ENCODE data around the gene AGMO. TPM values are rescaled to one million over a fixed set of nuclear protein-coding genes. Genes with fewer than 3 reads are reported as not detected.

Gene AGMO
- total RNA-seq, 1 donor from 2014 or later, result 0.34 TPM

- H3K27ac Mint-ChIP-seq (ENCODE audit: unreplicated experiment), result no peak overlapping the region
- H3K27me3 Mint-ChIP-seq (ENCODE audit: low read depth, unreplicated experiment), result no peaks in the 10 kb centered on the region
- TF ChIP-seq EZH2 (IDR thresholded peaks at IDR 0.05; ENCODE audit: insufficient read depth, low read length) (no peak), CTCF (IDR thresholded peaks at IDR 0.05; ENCODE audit: insufficient read depth, low read depth, low read length) (no peak)
- no peaks in the 10 kb centered on the region for H3K9me3 Mint-ChIP-seq (ENCODE audit: unreplicated experiment)
- DNase-seq (ENCODE audit: low read depth) (no peak), FAIRE-seq (no peak)
- H3K79me2 ChIP-seq (ENCODE audit: insufficient read depth, low read length), result no peaks in the 10 kb centered on the region
- no peak overlapping the region for H2AFZ ChIP-seq (ENCODE audit: low read depth, low read length)
- H3K9ac ChIP-seq (ENCODE audit: low read length), result no peak overlapping the region
- H4K20me1 ChIP-seq (ENCODE audit: insufficient read depth, low read length), result no peaks in the 10 kb centered on the region
- H3K36me3 ChIP-seq (ENCODE audit: insufficient read depth, low read length), result no peaks in the 10 kb centered on the region
- H3K4me3 ChIP-seq (ENCODE audit: insufficient read depth, low read depth, low read length), result no peak overlapping the region
- H3K4me2 ChIP-seq (ENCODE audit: low read length), result no peak overlapping the region
- H3K4me3 Mint-ChIP-seq (ENCODE audit: unreplicated experiment), result no peak overlapping the region
- H3K4me1 Mint-ChIP-seq (ENCODE audit: low read depth, unreplicated experiment), result no peaks in the 10 kb centered on the region
- no peaks in the 10 kb centered on the region for H3K36me3 Mint-ChIP-seq (ENCODE audit: low read depth, unreplicated experiment)
- H3K4me1 ChIP-seq (ENCODE audit: insufficient read depth, low read length), result no peaks in the 10 kb centered on the region
- H3K27ac ChIP-seq (ENCODE audit: low read depth, low read length), result no peak overlapping the region
- H3K27me3 ChIP-seq (ENCODE audit: insufficient read depth, low read length), result no peaks in the 10 kb centered on the region
- no peaks in the 10 kb centered on the region for H3K9me3 ChIP-seq (ENCODE audit: insufficient read depth, low read depth, low read length)
Observed at GRCh38 chr7:15403315-15403714, 158.5 kb downstream of the AGMO start.

- no peak for TF ChIP-seq CTCF (IDR thresholded peaks at IDR 0.05; ENCODE audit: insufficient read depth, low read depth, low read length)
- no peak for TF ChIP-seq EZH2 (IDR thresholded peaks at IDR 0.05; ENCODE audit: insufficient read depth, low read length)
- Mint-ChIP-seq H3K36me3 (ENCODE audit: low read depth, unreplicated experiment) (peaks cover 2% of the 10 kb centered on the region), H3K4me3 (ENCODE audit: unreplicated experiment) (no peak overlapping the region), H3K4me1 (ENCODE audit: low read depth, unreplicated experiment) (peaks cover 6% of the 10 kb centered on the region), H3K27ac (ENCODE audit: unreplicated experiment) (no peak overlapping the region), H3K27me3 (ENCODE audit: low read depth, unreplicated experiment) (no peaks in the 10 kb centered on the region), H3K9me3 (ENCODE audit: unreplicated experiment) (no peaks in the 10 kb centered on the region)
- Histone ChIP-seq H3K79me2 (ENCODE audit: insufficient read depth, low read length) (no peaks in the 10 kb centered on the region), H3K9ac (ENCODE audit: low read length) (no peak overlapping the region), H3K4me2 (ENCODE audit: low read length) (no peak overlapping the region), H3K4me1 (ENCODE audit: insufficient read depth, low read length) (peaks cover 2% of the 10 kb centered on the region), H4K20me1 (ENCODE audit: insufficient read depth, low read length) (no peaks in the 10 kb centered on the region), H3K27me3 (ENCODE audit: insufficient read depth, low read length) (no peaks in the 10 kb centered on the region), H3K27ac (ENCODE audit: low read depth, low read length) (no peak overlapping the region), H2AFZ (ENCODE audit: low read depth, low read length) (no peak overlapping the region), H3K36me3 (ENCODE audit: insufficient read depth, low read length) (no peaks in the 10 kb centered on the region), H3K4me3 (ENCODE audit: insufficient read depth, low read depth, low read length) (no peak overlapping the region), H3K9me3 (ENCODE audit: insufficient read depth, low read depth, low read length) (no peaks in the 10 kb centered on the region)
- FAIRE-seq, result no peak
- no peak for DNase-seq (ENCODE audit: low read depth)
Observed at GRCh38 chr7:15402436-15403136, 159.2 kb downstream of the AGMO start.

GRCh38 chr7:15400440-15400839 lies 161.4 kb downstream of the AGMO start:
- TF ChIP-seq EZH2 (IDR thresholded peaks at IDR 0.05; ENCODE audit: insufficient read depth, low read length) (no peak), CTCF (IDR thresholded peaks at IDR 0.05; ENCODE audit: insufficient read depth, low read depth, low read length) (no peak)
- no peak overlapping the region for H3K9ac ChIP-seq (ENCODE audit: low read length)
- no peaks in the 10 kb centered on the region for H3K27me3 ChIP-seq (ENCODE audit: insufficient read depth, low read length)
- Mint-ChIP-seq H3K4me1 (ENCODE audit: low read depth, unreplicated experiment) (peaks cover 6% of the 10 kb centered on the region), H3K9me3 (ENCODE audit: unreplicated experiment) (peaks cover 2% of the 10 kb centered on the region), H3K4me3 (ENCODE audit: unreplicated experiment) (no peak overlapping the region), H3K36me3 (ENCODE audit: low read depth, unreplicated experiment) (peaks cover 2% of the 10 kb centered on the region), H3K27ac (ENCODE audit: unreplicated experiment) (no peak overlapping the region), H3K27me3 (ENCODE audit: low read depth, unreplicated experiment) (no peaks in the 10 kb centered on the region)
- no peaks in the 10 kb centered on the region for H4K20me1 ChIP-seq (ENCODE audit: insufficient read depth, low read length)
- DNase-seq (ENCODE audit: low read depth) (no peak), FAIRE-seq (no peak)
- H3K27ac ChIP-seq (ENCODE audit: low read depth, low read length), result no peak overlapping the region
- H3K4me3 ChIP-seq (ENCODE audit: insufficient read depth, low read depth, low read length), result no peak overlapping the region
- no peak overlapping the region for H3K4me2 ChIP-seq (ENCODE audit: low read length)
- H3K4me1 ChIP-seq (ENCODE audit: insufficient read depth, low read length), result peaks cover 2% of the 10 kb centered on the region
- H2AFZ ChIP-seq (ENCODE audit: low read depth, low read length), result no peak overlapping the region
- H3K9me3 ChIP-seq (ENCODE audit: insufficient read depth, low read depth, low read length), result no peaks in the 10 kb centered on the region
- H3K36me3 ChIP-seq (ENCODE audit: insufficient read depth, low read length), result no peaks in the 10 kb centered on the region
- no peaks in the 10 kb centered on the region for H3K79me2 ChIP-seq (ENCODE audit: insufficient read depth, low read length)
